Ovary (tissue), 9 donors: ENCODE measurements around the gene MAGI1. TPM values are rescaled to one million over a fixed set of nuclear protein-coding genes. Genes with fewer than 3 reads are reported as not detected.

ENCODE experiments used
- DNase-seq, 5 donors: peaks; one replicate each; pipeline ENCODE4 v3.0.0-alpha.2; 2019 to 2020
- H3K27ac ChIP-seq, 2 donors: fragments of 200-600 bp; one replicate each; pipeline versions ENCODE4 v1.5.1 to v1.8.0; 2019 to 2022
- H3K27me3 ChIP-seq: fragments of 200-600 bp; one replicate; pipeline ENCODE4 v1.8.0; 2022
- H3K36me3 ChIP-seq: fragments of 200-600 bp; sonication (generic); one replicate; pipeline ENCODE4 v1.5.1; 2019
- H3K4me1 ChIP-seq: one replicate; pipeline ENCODE4 v1.8.1; 2013; ENCODE audit warnings: mild to moderate bottlenecking, moderate library complexity; ENCODE audit not compliant: insufficient read depth
- H3K4me3 ChIP-seq: fragments of 200-600 bp; sonication (generic); one replicate; pipeline ENCODE4 v1.5.1; 2017
- H3K9me3 ChIP-seq, 2 donors: fragments of 200-600 bp in 1 of 2; sonication (generic) in 1 of 2; one replicate each; pipeline versions ENCODE4 v1.5.1 to v1.8.1; 2013 to 2019; ENCODE audit warnings: mild to moderate bottlenecking in 1 of 2, moderate library complexity in 1 of 2
- CTCF ChIP-seq, 3 donors: fragments of 450-650 bp in 2 of 3; fragments of 200-600 bp in 1 of 3; IDR thresholded peaks; one replicate each; pipeline versions ENCODE4 v1.5.1 to v1.8.0; 2016 to 2022; ENCODE audit warnings: antibody characterized with exemption in 3 of 3, mild to moderate bottlenecking in 1 of 3
- EP300 ChIP-seq: sonication (generic); formaldehyde crosslinking; IDR thresholded peaks from one replicate; pipeline ENCODE4 v1.6.1; 2017; ENCODE audit warnings: antibody characterized with exemption
- POLR2A ChIP-seq: fragments of 450-650 bp; IDR thresholded peaks from one replicate; pipeline ENCODE4 v1.6.1; 2017; ENCODE audit warnings: antibody characterized with exemption, mild to moderate bottlenecking, moderate library complexity
- WGBS, 3 donors: extraction: QIAGEN DNeasy Blood & Tissue Kit in 1 of 3; methylation state at CpG; one replicate each; pipeline versions ENCODE4 v1.1.5 to v1.1.7; 2013 to 2017; 5-methylcytosine and 5-hydroxymethylcytosine counted together
- intact Hi-C, 4 donors: fragments of 100-400 bp; cut with DNase I; formaldehyde crosslinking; loops; one replicate each; pipeline versions ENCODE4 v1.11.0 to v1.15.1; 2022 to 2023
- polyA plus RNA-seq, 2 donors: library from polyadenylated mRNA; stranded (reverse); fragments of 200-250 nt in 1 of 2; fragments of 350-450 nt in 1 of 2; fragmentation: Illumina TruSeq in 1 of 2; extraction: RNeasy Lipid Tissue Mini Kit (QIAGEN cat#74804) in 1 of 2; gene quantifications; one replicate each; pipeline ENCODE4 v1.2.3, GENCODE V29; 2013 to 2014
- total RNA-seq, 7 donors: library from RNA; depleted of rRNA in 2 of 7; stranded (reverse); fragments of >200 nt in 2 of 7; fragmentation: NEBNext Ultra II Directional in 3 of 7; extraction: Animal tissue kit (Norgen Biotek cat#: 25700) in 3 of 7; gene quantifications; one replicate each; pipeline versions ENCODE4 v1.1.0 to v1.2.4, GENCODE V29; 2016 to 2023
- donor health status: DM: no; HTN: no; CAD: no; lungs with moderate emphysema.
- donor health status: DM: no; HTN: no; CAD: no.
- donor health status: Bipolar disorder and iron deficiency.
- donor health status: DM: yes; HTN: yes; CAD: no.
- donor health status: DM: no; HTN: no; CAD: no.
- donor health status: DM: yes; HTN: yes; CAD: no.

The MAGI1 gene
- total and polyA plus RNA-seq, 9 donors = 5.5 to 35.7 (median 8.7) TPM

DNA sequence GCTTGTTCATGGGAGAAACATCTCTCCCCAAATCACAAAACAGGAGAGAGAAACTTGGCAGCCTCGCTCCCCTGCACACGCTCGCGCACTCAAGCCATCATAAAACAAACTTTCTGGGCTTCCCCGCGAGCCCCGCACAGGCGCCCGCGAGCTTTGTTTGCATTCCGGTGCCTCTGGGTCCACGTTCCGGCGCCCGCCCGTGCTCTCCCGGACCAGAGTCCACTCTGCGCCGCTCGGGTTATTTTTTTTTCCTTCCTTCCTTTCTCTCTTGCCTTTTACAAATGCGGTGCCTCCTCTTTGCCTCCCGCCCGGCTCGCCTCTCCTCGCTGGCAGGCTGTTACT, 363 bp downstream of the MAGI1 start:
- no peak for DNase-seq
- intact Hi-C loops = no loop called here
- Histone ChIP-seq H3K4me1 (peaks cover 3% of the 10 kb centered on the region), H3K9me3 (no peaks in the 10 kb centered on the region), H3K36me3 (no peaks in the 10 kb centered on the region), H3K27me3 (no peaks in the 10 kb centered on the region), H3K4me3 (peak overlapping the region; percentile 83), H3K27ac (peak overlapping the region; percentile 35 to 72)
- TF ChIP-seq EP300 = no peak
- TF ChIP-seq POLR2A = no peak
- no peak for TF ChIP-seq CTCF (IDR thresholded peaks at IDR 0.05)
- 0 to 1% (median 0%) methylated on average over 25 of the region's 25 CpGs for WGBS, 3 donors

- 0 to 1% (median 1%) methylated on average over 27 to 31 of the region's 31 CpGs for WGBS, 3 donors
- intact Hi-C loops = no loop called here
These were observed 740 bp downstream of the MAGI1 start for GRCh38 chr3:66037986-66038369.

DNA sequence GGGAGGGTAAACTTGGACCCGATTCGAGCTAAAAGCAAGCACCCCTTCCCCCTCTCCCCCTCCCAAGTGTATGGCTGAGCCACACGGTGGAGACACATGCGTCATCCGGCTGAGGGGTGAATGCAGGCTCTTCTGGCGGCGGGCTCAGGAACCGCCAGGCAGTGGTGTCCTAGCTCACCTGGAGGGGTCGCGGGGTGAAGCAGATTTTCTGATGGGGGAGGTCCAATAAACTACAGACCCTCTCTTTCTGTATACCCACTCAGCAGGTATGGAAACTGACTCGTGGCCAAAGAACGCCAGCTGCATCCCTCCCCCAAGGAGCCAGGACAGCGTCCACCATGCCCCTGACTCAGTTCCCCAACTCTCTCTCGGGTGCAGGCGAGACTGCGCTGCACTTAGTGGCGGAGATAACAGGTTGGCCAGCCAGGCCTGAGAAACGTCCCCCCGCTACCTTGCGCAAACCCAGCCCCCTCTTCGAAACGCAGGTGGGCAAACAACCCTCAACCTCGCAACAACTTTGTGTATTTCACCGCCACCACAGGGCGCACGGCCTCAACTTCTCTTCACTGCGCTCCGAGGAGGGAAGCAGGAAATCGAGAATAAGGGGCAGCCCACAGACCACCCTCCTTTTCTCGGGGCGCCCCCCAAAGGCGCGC, 1.3 kb downstream of the MAGI1 start:
- DNase-seq = peak; percentile 25 to 53 (median 52)
- H3K4me3 ChIP-seq = peak overlapping the region; percentile 83
- no peaks in the 10 kb centered on the region for H3K9me3 ChIP-seq
- 0 to 1% (median 0%) methylated on average over 33 of the region's 33 CpGs for WGBS, 3 donors
- H3K36me3 ChIP-seq = no peaks in the 10 kb centered on the region
- no peaks in the 10 kb centered on the region for H3K27me3 ChIP-seq
- TF ChIP-seq POLR2A (no peak), CTCF (IDR thresholded peaks at IDR 0.05) (no peak), EP300 (no peak)
- intact Hi-C loops = no loop called here
- H3K27ac ChIP-seq = peak overlapping the region in 1 of 2 donors; percentile 35
- H3K4me1 ChIP-seq = peaks cover 3% of the 10 kb centered on the region

More at GRCh38 chr3:66037986-66038369, 740 bp downstream of the MAGI1 start:
- H3K9me3 ChIP-seq = no peaks in the 10 kb centered on the region
- H3K27ac ChIP-seq = peak overlapping the region; percentile 35 to 72
- H3K4me3 ChIP-seq = peak overlapping the region; percentile 83
- no peaks in the 10 kb centered on the region for H3K36me3 ChIP-seq
- peaks cover 3% of the 10 kb centered on the region for H3K4me1 ChIP-seq
- peak in 4 of 5 donors; percentile 23 to 50 (median 37) for DNase-seq
- no peak for TF ChIP-seq POLR2A
- no peak for TF ChIP-seq CTCF (IDR thresholded peaks at IDR 0.05)
- TF ChIP-seq EP300 = no peak
- H3K27me3 ChIP-seq = no peaks in the 10 kb centered on the region

GRCh38 chr3:66036586-66037148, 2.1 kb downstream of the MAGI1 start:
- DNase-seq = no peak
- no peaks in the 10 kb centered on the region for H3K36me3 ChIP-seq
- no peaks in the 10 kb centered on the region for H3K9me3 ChIP-seq
- intact Hi-C loops = no loop called here
- TF ChIP-seq POLR2A (no peak), EP300 (no peak), CTCF (IDR thresholded peaks at IDR 0.05) (no peak)
- no peak overlapping the region for H3K27ac ChIP-seq
- 42 to 52% (median 44%) methylated on average over 9 of the region's 9 CpGs for WGBS, 3 donors
- peaks cover 3% of the 10 kb centered on the region for H3K4me1 ChIP-seq
- no peaks in the 10 kb centered on the region for H3K27me3 ChIP-seq
- peak overlapping the region; percentile 83 for H3K4me3 ChIP-seq
